ENCODE results near the gene GHR.

Gene GHR

GRCh38 chr5:42516282-42517042, 93.2 kb downstream of the GHR start:
- no peak for DNase-seq (ENCODE audit: low spot score)

DNA sequence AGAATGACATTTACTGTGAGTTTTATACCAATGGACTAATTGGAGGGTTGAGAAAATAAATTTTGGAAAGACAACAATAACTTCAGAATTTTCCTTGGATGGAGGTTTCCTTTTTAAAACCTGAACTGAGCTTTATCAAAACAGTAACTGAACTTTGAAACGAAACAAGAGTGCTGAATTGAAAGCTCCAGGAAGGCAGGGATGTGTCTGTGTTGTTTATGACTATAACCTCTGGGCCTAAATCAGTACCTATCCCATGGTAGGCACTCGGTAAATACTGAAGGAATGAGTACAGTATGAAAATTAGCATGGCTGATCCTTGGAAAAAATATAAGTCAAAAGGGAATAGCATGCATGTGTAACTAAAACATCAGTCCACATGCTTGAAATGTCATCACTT, 93.9 kb downstream of the GHR start:
- no peak for DNase-seq (ENCODE audit: low spot score)

GRCh38 chr5:42518595-42519221, 95.5 kb downstream of the GHR start:
- DNase-seq (ENCODE audit: low spot score): no peak

GRCh38 chr5:42520203-42520602, 97.0 kb downstream of the GHR start:
- DNase-seq (ENCODE audit: low spot score): no peak

DNA sequence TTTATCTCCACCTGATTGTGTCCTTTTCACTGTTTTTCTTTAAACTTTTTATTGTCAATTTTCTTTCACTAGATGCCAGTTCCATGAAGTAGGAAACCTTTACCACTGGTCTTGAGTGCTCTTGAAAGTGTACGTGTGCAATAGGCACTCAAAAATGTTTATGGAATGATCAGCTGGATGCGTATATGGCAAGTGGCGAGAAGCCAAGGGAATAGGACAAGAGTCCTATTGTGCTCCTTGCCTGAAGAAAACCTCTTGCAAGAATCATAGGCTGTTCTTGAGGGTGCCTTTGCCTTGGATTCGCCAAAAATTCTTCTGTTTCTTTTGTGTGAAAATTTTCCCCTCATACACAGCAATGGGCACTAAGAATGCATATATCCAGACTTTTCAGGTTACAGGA, 97.7 kb downstream of the GHR start:
- no peak for DNase-seq (ENCODE audit: low spot score)

GRCh38 chr5:42521406-42521805, 98.2 kb downstream of the GHR start:
- DNase-seq (ENCODE audit: low spot score): no peak

DNA sequence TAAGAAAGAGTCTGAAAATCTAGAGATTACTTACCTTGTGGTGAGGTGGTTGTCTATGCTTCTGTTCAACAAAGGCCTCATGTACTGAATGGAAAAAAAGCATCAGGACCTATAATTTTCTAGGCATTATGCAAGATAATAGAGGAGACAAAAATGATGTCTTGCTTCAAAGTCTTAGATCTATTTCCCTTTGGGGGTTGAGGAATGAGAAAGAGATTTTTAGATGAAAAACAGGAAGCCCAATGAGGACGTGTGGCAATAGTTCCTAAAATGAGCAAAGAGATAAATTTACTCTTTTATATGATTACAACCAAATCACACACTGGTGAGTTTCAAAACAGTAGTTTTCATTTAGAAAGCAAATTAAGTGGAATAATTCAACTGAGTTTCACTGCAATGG, 99.5 kb downstream of the GHR start:
- no peak for DNase-seq (ENCODE audit: low spot score)

DNA sequence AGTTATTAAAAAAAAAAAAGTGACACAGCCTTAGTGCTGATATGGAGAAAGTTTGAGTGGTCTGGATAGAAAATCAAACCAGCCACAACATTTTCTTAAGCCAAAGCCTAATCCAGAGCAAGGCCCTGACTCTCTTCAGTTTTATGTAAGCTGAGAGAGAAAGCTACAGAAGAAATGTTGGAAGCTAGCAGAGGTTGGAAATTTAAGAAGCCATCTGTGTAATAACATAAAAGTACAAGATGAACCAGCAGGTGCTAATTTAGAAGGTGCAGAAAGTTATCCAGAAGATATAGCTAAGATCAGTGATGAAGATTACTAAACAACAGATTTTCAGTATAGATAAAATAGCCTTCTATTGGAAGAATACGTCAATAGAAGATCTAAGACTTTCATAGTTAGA, 102.9 kb downstream of the GHR start:
- DNase-seq (ENCODE audit: low spot score): no peak

GRCh38 chr5:42531611-42532010, 108.4 kb downstream of the GHR start:
- no peak for DNase-seq (ENCODE audit: low spot score)

DNA sequence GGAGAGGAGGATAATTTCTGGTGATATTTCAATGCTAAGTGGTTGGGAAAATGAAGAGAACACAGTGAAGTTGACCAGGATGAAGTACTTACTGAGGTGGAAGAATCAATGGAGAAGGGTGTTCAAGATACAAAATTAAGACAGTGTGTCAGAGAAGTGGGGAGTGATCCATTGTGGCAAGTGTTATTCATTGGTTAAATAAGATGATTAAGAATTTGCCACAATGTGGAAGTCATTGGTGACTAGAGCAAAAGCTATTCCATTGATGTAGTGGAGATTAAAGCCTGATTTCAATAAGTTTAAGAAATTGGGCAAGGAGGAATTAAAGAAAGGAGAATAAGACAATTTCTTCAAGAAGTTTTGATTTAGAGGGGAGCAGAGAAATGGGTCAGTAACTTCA, 118.9 kb downstream of the GHR start:
- no peak for DNase-seq (ENCODE audit: low spot score)

DNA sequence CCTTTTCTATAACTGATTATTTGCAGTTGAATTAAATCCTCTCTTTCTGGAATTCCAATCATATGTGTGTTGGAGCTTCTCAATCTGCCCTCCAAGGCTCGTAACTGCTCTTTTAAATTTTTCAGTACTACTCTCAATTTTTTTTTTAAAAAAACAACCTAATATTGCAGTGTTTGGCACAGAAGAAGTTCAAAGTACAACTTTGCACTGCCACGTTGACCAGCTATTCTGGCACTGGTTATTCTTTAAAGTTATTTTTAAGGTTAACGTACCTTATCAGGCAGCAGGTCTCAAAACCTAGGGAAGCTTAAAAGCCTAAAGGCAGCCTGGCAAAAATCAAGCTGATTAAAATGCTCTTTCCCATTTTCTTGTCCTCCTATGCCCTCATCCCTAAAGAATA, 120.5 kb downstream of the GHR start:
- DNase-seq (ENCODE audit: low spot score): no peak

DNA sequence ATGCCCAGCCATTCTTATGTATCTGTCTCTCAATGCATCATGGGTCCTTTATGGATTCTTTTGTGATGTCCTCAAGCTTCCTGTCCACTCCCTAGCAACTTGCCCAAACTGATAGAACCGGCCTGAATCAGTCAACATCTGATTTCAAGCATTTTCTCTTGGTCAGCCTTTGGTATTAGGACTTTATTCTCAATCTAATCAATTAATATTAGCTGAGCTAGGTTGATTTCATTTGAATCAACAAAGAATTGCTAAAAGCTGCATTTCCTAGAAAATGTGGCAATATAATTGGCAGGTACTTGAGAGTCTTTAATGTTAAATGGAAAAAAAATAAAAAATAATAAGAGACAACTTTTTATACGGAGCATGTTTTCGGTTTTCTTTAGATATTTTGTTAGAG, 121.8 kb downstream of the GHR start:
- no peak for DNase-seq (ENCODE audit: low spot score)

DNA sequence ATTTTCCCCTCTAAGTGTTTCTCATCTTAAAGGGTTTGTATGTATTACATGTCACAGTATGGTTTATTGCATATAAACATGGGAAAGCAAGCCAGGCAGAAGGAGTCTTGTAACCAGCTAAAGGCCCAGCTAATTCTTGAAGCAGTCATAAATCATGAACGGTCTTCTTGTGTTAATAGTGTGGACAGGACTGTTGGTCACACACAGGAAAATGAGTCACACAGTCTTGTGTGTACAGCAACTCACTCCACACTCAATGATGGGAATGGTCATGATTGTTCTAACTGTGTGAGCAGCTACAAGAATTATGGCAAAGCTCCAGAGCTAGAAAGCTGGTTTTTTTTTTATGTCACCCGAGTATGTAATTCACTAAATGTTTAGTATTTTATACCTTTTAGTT, 123.9 kb downstream of the GHR start:
- DNase-seq (ENCODE audit: low spot score): no peak

- DNase-seq (ENCODE audit: low spot score): no peak
These were observed 124.7 kb downstream of the GHR start for GRCh38 chr5:42547894-42548293.

DNA sequence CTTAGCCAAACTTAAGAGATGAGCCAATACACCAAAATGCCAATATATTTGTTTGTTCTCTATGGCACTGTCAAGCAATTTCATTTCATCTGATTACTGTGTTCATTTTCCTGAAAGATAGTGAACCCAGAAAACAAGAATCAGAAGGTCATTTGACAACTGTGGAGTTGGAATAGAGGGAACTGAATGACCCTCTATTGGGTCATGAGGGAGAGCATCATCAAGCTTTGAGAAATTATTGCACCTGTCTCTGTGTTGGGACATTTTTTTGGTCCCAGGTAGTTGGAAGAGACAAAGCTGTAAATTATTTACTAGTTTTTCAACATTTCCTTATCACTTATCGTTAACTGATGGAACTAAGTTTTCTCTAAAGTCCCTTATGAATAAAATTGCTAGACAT, 129.4 kb downstream of the GHR start:
- no peak for DNase-seq (ENCODE audit: low spot score)

DNA sequence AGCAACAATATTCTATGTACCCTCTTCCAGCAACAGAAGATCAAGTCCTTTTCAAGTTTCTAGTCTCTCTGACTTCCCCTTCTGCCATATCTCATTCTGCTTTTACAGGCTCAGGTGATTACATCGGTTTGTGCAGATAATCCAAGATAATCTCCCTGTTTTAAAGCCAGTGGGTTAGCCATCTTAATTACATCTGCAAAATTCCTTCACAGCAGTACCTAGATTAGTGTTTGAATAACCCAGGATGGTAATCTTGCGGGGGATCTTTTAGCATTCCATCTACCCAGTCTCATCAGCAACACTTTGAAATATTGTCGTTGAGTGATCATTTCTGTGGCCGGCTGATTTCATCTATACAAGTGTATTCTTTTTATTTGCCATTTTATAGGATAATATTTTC, 130.2 kb downstream of the GHR start:
- no peak for DNase-seq (ENCODE audit: low spot score)

- no peak for DNase-seq (ENCODE audit: low spot score)
These were observed 131.8 kb downstream of the GHR start for GRCh38 chr5:42555010-42555409.

- DNase-seq (ENCODE audit: low spot score): no peak
These were observed 132.6 kb downstream of the GHR start for GRCh38 chr5:42555797-42556196.

DNA sequence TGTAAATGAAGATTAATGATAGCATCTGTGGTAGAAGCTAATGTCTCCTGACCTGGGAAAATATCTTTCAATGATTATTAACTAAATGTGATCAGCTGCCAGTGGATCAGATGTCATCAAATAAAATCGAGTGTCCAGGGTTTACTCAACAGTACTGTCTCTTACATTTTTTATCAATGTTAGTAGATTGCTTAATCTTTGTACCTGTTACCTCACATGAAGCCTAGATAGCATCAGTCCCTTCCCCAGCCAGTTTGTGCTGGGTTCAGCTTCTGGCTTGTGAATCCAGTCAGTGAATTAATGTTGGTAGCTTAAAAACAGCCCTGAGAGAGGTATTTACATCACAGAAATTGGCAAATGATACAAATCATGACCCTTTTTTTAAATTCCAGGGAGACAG, 134.4 kb downstream of the GHR start:
- no peak for DNase-seq (ENCODE audit: low spot score)

GRCh38 chr5:42561656-42562055, 138.4 kb downstream of the GHR start:
- DNase-seq (ENCODE audit: low spot score): no peak

GRCh38 chr5:42564689-42565356, 141.6 kb downstream of the GHR start:
- DNase-seq (ENCODE audit: low spot score): no peak

GRCh38 chr5:42566652-42567295, 143.5 kb downstream of the GHR start:
- DNase-seq (ENCODE audit: low spot score): no peak

- DNase-seq (ENCODE audit: low spot score): no peak
These were observed 146.1 kb downstream of the GHR start for GRCh38 chr5:42569325-42569724.
